CD4-positive, CD25-positive, alpha-beta regulatory T cell (primary cell): ENCODE data around the gene LRSAM1. TPM values are rescaled to one million over a fixed set of nuclear protein-coding genes. Genes with fewer than 3 reads are reported as not detected.

Experiments used
- ATAC-seq, 2 donors: fragments of 150-1000 bp; cut with Tn5 transposase; one replicate each; pipeline ENCODE4 v1.10.0; 2021; ENCODE audit warnings: low read depth in 2 of 2, moderate number of reproducible peaks in 2 of 2, moderate library complexity in 1 of 2
- DNase-seq, 3 donors: peaks; one replicate each; pipeline versions ENCODE4 v3.0.0 to v3.0.0-alpha.2; 2012 to 2022; ENCODE audit warnings: mixed read lengths in 1 of 3
- H3K27ac ChIP-seq: one replicate; pipeline ENCODE4 v1.7.0; 2013; ENCODE audit warnings: mild to moderate bottlenecking, low read length; ENCODE audit not compliant: insufficient read depth, poor library complexity, severe bottlenecking
- H3K27me3 ChIP-seq: one replicate; pipeline ENCODE4 v1.7.0; 2013; ENCODE audit warnings: low read length; ENCODE audit not compliant: control insufficient read depth, insufficient read depth
- H3K36me3 ChIP-seq: one replicate; pipeline ENCODE4 v1.7.0; 2013; ENCODE audit warnings: mild to moderate bottlenecking, low read length, moderate library complexity; ENCODE audit not compliant: control insufficient read depth, insufficient read depth
- H3K4me1 ChIP-seq: 2 replicates; pipeline ENCODE4 v1.7.0; 2013; ENCODE audit warnings: mild to moderate bottlenecking, low read length; ENCODE audit not compliant: insufficient read depth, control insufficient read depth, poor library complexity, severe bottlenecking
- H3K4me3 ChIP-seq: one replicate; pipeline ENCODE4 v1.7.0; 2013; ENCODE audit warnings: low read depth, mild to moderate bottlenecking, low read length, moderate library complexity
- H3K9me3 ChIP-seq, 2 experiments: 1 replicate in 1 of 2; 2 replicates in 1 of 2; pipeline ENCODE4 v1.7.0; 2013; ENCODE audit warnings: low read length in 2 of 2, mild to moderate bottlenecking in 1 of 2, moderate library complexity in 1 of 2; ENCODE audit not compliant: control insufficient read depth in 2 of 2
- H3K27ac Mint-ChIP-seq, 3 donors: one replicate each; pipeline ENCODE4 v1.8.0; 2020 to 2022; ENCODE audit warnings: mild to moderate bottlenecking in 3 of 3, mixed read lengths in 3 of 3, moderate library complexity in 2 of 3
- H3K27me3 Mint-ChIP-seq: one replicate; pipeline ENCODE4 v1.8.0; 2022; ENCODE audit warnings: mild to moderate bottlenecking, mixed read lengths
- H3K36me3 Mint-ChIP-seq: one replicate; pipeline ENCODE4 v1.8.0; 2020; ENCODE audit warnings: mixed read lengths
- H3K4me1 Mint-ChIP-seq, 4 donors: one replicate each; pipeline ENCODE4 v1.8.0; 2020 to 2022; ENCODE audit warnings: mixed read lengths in 4 of 4, mild to moderate bottlenecking in 1 of 4
- H3K4me3 Mint-ChIP-seq, 4 donors: one replicate each; pipeline ENCODE4 v1.8.0; 2020 to 2022; ENCODE audit warnings: mild to moderate bottlenecking in 4 of 4, mixed read lengths in 4 of 4, moderate library complexity in 3 of 4
- H3K9me3 Mint-ChIP-seq, 7 donors: one replicate each; pipeline ENCODE4 v1.8.0; 2020 to 2022; ENCODE audit warnings: mixed read lengths in 7 of 7, mild to moderate bottlenecking in 3 of 7, moderate library complexity in 2 of 7
- polyA plus RNA-seq, 4 donors: library from polyadenylated mRNA; unstranded; fragments of 300-500 nt; fragmentation: Illumina TruSeq; gene quantifications; one replicate each; pipeline ENCODE4 v1.2.3, GENCODE V29; 2021
- total RNA-seq: library from RNA; stranded (reverse); gene quantifications from one replicate; pipeline ENCODE4 v1.2.3, GENCODE V29; 2022

The LRSAM1 gene
- total and polyA plus RNA-seq, 5 donors from 2014 or later: 3.9 to 24.0 (median 5.5) TPM

DNA sequence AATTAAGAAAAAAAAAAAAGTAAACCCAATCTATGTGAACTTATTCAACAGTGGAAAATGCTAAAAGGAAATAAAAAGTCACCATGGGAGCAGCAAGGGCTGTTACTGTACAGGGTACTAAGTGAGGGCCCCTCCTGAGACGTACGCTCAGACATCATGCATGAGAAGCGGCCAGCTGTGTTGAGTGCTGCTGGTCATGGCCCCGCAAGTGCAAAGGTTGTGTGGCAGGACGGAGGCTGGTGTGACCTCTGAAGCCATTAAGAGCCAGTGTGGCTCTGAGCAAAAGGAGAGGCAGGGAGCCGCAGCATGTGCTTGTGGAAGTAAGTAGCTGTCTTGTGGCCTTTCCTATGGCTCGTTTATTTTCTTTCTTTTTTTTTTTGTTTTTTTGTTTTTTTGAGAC lies 30.3 kb upstream of the LRSAM1 start:
- no peaks in the 10 kb centered on the region for H3K27me3 ChIP-seq
- ATAC-seq: no peak
- H3K4me3 Mint-ChIP-seq: peak overlapping the region in 1 of 4 donors; percentile 47
- no peaks in the 10 kb centered on the region for H3K27me3 Mint-ChIP-seq
- no peaks in the 10 kb centered on the region for H3K9me3 Mint-ChIP-seq
- H3K4me1 Mint-ChIP-seq: peaks cover 12 to 42% (median 22%) of the 10 kb centered on the region in 4 donors
- H3K27ac ChIP-seq: no peak overlapping the region
- no peaks in the 10 kb centered on the region for H3K9me3 ChIP-seq
- peaks cover 23% of the 10 kb centered on the region for H3K4me1 ChIP-seq
- no peaks in the 10 kb centered on the region for H3K36me3 Mint-ChIP-seq
- H3K36me3 ChIP-seq: no peaks in the 10 kb centered on the region
- H3K4me3 ChIP-seq: no peak overlapping the region
- DNase-seq: no peak
- no peak overlapping the region for H3K27ac Mint-ChIP-seq

DNA sequence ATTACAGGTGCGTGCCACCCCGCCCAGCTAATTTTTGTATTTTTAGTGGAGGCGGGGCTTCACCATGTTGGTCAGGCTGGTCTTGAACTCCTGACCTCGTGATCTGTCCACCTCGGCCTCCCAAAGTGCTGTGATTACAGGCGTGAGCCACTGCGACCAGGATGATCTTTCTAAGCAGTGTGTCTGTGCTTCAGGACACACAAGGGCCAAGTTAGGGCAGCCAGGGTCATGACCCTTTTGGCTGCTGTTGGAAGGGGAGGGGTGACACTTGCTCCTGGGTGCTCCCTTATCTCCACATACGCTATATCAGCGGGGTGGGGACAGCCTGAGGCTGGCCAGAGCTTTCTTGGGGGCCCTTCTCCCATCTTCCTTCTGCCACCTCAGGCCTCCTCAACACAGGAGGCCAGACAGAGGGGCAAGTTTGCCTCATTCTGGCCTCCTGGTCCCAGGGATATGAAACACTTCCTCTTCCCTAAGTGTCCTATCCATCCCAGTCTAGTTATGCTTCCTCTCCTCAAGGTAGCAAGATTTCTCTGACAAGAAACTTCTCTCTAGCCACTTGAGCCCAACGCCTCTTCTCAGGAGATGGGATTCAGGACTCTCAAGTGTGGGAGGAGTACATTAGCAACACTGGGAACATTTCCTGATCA lies 29.1 kb upstream of the LRSAM1 start:
- H3K4me1 ChIP-seq: peaks cover 23% of the 10 kb centered on the region
- peak overlapping the region in 1 of 4 donors; percentile 99 for H3K4me3 Mint-ChIP-seq

DNA sequence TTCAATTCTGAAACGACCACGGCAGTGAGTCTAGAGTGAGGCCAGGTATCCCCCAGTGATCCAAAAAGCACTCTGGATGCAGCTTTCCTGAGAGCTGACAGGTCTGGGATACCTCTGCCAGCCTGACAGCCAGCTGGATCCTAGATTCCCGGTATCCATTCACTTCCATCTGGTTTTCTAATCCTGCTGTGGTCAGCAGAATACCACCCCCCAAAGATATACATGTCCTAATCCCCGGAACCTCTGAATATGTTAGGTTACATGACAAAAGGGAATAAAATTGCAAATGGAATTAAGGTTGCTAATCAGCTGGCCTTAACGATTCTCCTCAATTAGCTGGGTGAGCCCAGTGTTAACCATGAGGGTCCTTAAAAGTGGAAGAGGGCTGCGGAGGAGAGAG lies 28.5 kb upstream of the LRSAM1 start:
- Mint-ChIP-seq H3K27ac (peak overlapping the region in 2 of 3 donors; percentile 97), H3K4me1 (peaks cover 17 to 56% (median 30%) of the 10 kb centered on the region in 4 donors)
- no peak for DNase-seq

More for the DNA sequence above, 29.1 kb upstream of the LRSAM1 start:
- Histone ChIP-seq H3K27ac (no peak overlapping the region), H3K4me3 (no peak overlapping the region), H3K27me3 (no peaks in the 10 kb centered on the region), H3K36me3 (peaks cover 2% of the 10 kb centered on the region), H3K9me3 (no peaks in the 10 kb centered on the region)
- no peak for DNase-seq
- no peak for ATAC-seq
- Mint-ChIP-seq H3K9me3 (no peaks in the 10 kb centered on the region), H3K27ac (no peak overlapping the region), H3K36me3 (peaks cover 6% of the 10 kb centered on the region), H3K27me3 (no peaks in the 10 kb centered on the region), H3K4me1 (peaks cover 17 to 52% (median 28%) of the 10 kb centered on the region in 4 donors)

DNA sequence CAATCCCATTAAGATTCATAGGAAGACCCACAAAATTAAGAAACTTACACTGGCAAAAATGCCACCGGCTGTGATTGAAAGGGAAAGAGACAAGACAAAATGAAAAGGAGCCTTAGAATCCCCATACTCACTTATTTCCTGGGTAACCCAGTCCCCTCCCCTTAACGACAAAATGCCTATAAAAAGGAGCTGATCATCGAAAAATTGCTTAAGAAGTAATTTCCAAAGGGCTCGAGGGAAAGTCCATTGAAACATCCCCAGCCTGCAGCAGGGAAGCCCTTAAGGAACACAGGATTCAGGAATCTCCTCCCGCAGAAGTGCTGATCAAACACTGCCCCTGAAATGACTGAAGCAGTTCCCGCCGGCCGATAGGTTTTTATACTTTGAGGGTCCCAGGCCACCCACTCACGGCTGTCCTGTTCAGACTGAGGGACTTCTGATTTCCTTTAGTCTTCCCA lies 27.8 kb upstream of the LRSAM1 start:
- H3K27me3 Mint-ChIP-seq: no peaks in the 10 kb centered on the region

More for the DNA sequence above, 28.5 kb upstream of the LRSAM1 start:
- peak overlapping the region; percentile 98 to 99 (median 98) for H3K4me3 Mint-ChIP-seq
- Histone ChIP-seq H3K9me3 (no peaks in the 10 kb centered on the region), H3K36me3 (peaks cover 2% of the 10 kb centered on the region), H3K27me3 (no peaks in the 10 kb centered on the region), H3K27ac (no peak overlapping the region), H3K4me3 (peak overlapping the region; percentile 98), H3K4me1 (peaks cover 23% of the 10 kb centered on the region)
- no peaks in the 10 kb centered on the region for H3K27me3 Mint-ChIP-seq
- no peaks in the 10 kb centered on the region for H3K9me3 Mint-ChIP-seq
- ATAC-seq: no peak
- peaks cover 6% of the 10 kb centered on the region for H3K36me3 Mint-ChIP-seq

DNA sequence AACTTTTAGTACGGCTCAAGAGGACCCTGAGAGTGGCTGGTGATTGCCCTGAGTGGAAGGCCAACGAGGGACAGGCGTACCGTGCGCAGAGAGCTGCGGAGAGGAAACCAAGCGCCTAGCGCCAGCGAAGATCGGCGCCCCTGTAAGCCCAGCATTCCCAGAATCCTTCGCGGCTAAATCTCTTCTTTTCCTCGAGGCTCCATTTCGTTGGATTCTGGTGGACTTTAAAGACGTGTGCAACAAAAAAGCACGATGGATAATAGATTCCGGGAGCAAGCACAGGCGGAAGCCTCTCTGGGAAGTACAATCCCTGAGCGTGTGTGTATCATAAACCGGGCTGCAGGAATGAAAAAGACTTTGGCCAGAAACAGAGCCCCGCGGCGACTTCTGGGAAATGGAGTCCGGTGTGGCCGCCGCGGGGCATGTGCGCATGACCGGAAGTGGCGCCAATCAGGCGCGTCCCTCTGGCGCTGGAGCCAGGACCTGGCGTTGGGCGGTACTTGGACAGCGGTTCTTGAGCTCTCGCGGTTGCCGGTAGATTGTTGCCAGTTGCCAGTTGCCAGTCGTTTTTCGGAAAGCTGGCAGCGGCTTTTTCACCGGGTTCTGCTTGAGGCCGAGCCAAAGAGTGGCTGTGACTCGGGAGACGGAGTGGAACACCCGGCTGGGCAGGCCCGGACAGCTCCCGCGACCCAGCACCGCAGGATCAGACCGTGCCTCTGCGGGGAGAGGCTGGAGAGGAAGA lies 27.2 kb upstream of the LRSAM1 start, which contains the start of gene ZNF79:
ZNF79 (plus strand) TSS at position 449 of the 742 bp plus-strand sequence. CDS start 406 bp downstream, outside the sequence.
- DNase-seq: peak; percentile 88 to 95 (median 89)
- H3K4me1 Mint-ChIP-seq: peaks cover 17 to 65% (median 34%) of the 10 kb centered on the region in 4 donors
- peak within 1 kb of the TSS; percentile 96 to 97 (median 97) for H3K27ac Mint-ChIP-seq
- H3K27me3 ChIP-seq: no peaks in the 10 kb centered on the region
- H3K36me3 Mint-ChIP-seq: peaks cover 6% of the 10 kb centered on the region
- peak; percentile 87 for ATAC-seq
- H3K27ac ChIP-seq: peak within 1 kb of the TSS; percentile 78
- peaks cover 9% of the 10 kb centered on the region for H3K36me3 ChIP-seq
- H3K4me3 Mint-ChIP-seq: peak within 1 kb of the TSS; percentile 98 to 99 (median 98)
- H3K4me3 ChIP-seq: peak within 1 kb of the TSS; percentile 98
- H3K27me3 Mint-ChIP-seq: no peaks in the 10 kb centered on the region
- H3K9me3 Mint-ChIP-seq: no peaks in the 10 kb centered on the region
- no peaks in the 10 kb centered on the region for H3K9me3 ChIP-seq
- peaks cover 23% of the 10 kb centered on the region for H3K4me1 ChIP-seq

More for the DNA sequence above, 27.8 kb upstream of the LRSAM1 start:
- H3K36me3 Mint-ChIP-seq: peaks cover 6% of the 10 kb centered on the region
- H3K27ac Mint-ChIP-seq: peak overlapping the region; percentile 96 to 97 (median 97)
- ATAC-seq: no peak
- H3K9me3 Mint-ChIP-seq: no peaks in the 10 kb centered on the region
- DNase-seq: no peak
- Histone ChIP-seq H3K27ac (peak overlapping the region; percentile 78), H3K27me3 (no peaks in the 10 kb centered on the region), H3K4me1 (peaks cover 23% of the 10 kb centered on the region), H3K9me3 (no peaks in the 10 kb centered on the region), H3K4me3 (peak overlapping the region; percentile 98), H3K36me3 (peaks cover 3% of the 10 kb centered on the region)
- peak overlapping the region; percentile 98 to 99 (median 98) for H3K4me3 Mint-ChIP-seq
- peaks cover 17 to 62% (median 35%) of the 10 kb centered on the region in 4 donors for H3K4me1 Mint-ChIP-seq

DNA sequence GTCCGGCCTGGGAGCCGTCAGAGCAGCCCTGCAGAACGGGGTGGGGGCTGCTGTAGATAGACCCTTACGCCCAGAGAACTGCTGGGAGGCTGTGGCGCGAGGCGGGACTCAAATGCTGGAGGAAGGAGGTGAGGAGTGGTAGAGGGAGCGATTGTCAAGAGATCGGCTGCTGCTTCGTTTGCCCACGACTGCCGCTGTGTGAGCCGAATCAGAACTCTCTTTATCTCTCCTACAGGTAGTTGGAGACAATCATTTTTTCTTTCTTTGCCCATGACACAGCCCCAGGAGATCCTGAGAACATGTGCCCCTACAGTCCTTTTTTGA lies 26.7 kb upstream of the LRSAM1 start:
- ATAC-seq: peak; percentile 35 to 44
- H3K36me3 Mint-ChIP-seq: peaks cover 6% of the 10 kb centered on the region

DNA sequence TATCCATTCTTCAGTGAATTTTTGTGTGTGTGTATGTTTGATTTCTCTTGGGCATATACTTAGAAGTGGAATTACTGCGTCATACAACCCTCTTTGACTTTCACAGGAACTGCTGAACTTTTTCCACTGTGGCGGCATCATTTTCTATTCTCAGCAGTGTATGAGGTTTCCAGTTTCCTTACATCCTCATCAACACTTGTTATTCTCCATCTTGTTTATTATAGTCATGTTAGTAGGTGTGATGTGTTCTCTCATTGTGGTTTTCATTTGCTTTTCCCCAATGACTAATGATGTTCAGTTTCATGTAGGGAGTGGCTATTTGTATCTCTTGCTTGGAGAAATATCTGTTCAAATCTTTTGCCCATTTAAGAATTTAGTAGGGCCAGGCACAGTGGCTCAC lies 24.6 kb upstream of the LRSAM1 start:
- H3K27ac Mint-ChIP-seq: peak overlapping the region; percentile 23 to 76 (median 34)
- H3K27me3 ChIP-seq: no peaks in the 10 kb centered on the region
- H3K4me1 Mint-ChIP-seq: peaks cover 17 to 65% (median 39%) of the 10 kb centered on the region in 4 donors

More for the DNA sequence above, 26.7 kb upstream of the LRSAM1 start:
- H3K4me1 ChIP-seq: peaks cover 23% of the 10 kb centered on the region
- Mint-ChIP-seq H3K4me1 (peaks cover 17 to 62% (median 34%) of the 10 kb centered on the region in 4 donors), H3K9me3 (no peaks in the 10 kb centered on the region), H3K4me3 (peak overlapping the region; percentile 98 to 99 (median 98)), H3K27ac (peak overlapping the region in 2 of 3 donors; percentile 96 to 97), H3K27me3 (no peaks in the 10 kb centered on the region)
- H3K27ac ChIP-seq: peak overlapping the region; percentile 78
- DNase-seq: peak in 2 of 3 donors; percentile 13 to 57
- H3K4me3 ChIP-seq: peak overlapping the region; percentile 98
- no peaks in the 10 kb centered on the region for H3K27me3 ChIP-seq
- no peaks in the 10 kb centered on the region for H3K9me3 ChIP-seq
- H3K36me3 ChIP-seq: peaks cover 11% of the 10 kb centered on the region

More for the DNA sequence above, 24.6 kb upstream of the LRSAM1 start:
- no peaks in the 10 kb centered on the region for H3K27me3 Mint-ChIP-seq
- ATAC-seq (no peak), DNase-seq (peak in 1 of 3 donors; percentile 23)
- Histone ChIP-seq H3K9me3 (no peaks in the 10 kb centered on the region), H3K27ac (no peak overlapping the region), H3K4me3 (no peak overlapping the region), H3K4me1 (peaks cover 23% of the 10 kb centered on the region), H3K36me3 (peaks cover 23% of the 10 kb centered on the region)
- H3K36me3 Mint-ChIP-seq: peaks cover 20% of the 10 kb centered on the region
- no peaks in the 10 kb centered on the region for H3K9me3 Mint-ChIP-seq
- H3K4me3 Mint-ChIP-seq: peak overlapping the region; percentile 1 to 99 (median 98)
